ENCODE results near the gene TC2N.
"Not testable (repeated sequence)": the region's sequence is repeated elsewhere in the genome, so short reads cannot be mapped to it uniquely, and the experiment has no call there.

The TC2N gene

GRCh38 chr14:91752961-91753360, 114.4 kb downstream of the TC2N start:
- Mint-ChIP-seq H3K9me3 (no peaks in the 10 kb centered on the region), H3K27me3 (ENCODE audit: low read depth) (no peaks in the 10 kb centered on the region), H3K4me1 (ENCODE audit: low read depth) (no peaks in the 10 kb centered on the region), H3K27ac (no peak overlapping the region), H3K36me3 (ENCODE audit: low read depth) (peaks cover 13% of the 10 kb centered on the region), H3K4me3 (no peak overlapping the region)

GRCh38 chr14:91751719-91752118, 115.6 kb downstream of the TC2N start:
- H3K4me3 Mint-ChIP-seq, result no peak overlapping the region
- no peaks in the 10 kb centered on the region for H3K27me3 Mint-ChIP-seq (ENCODE audit: low read depth)
- no peaks in the 10 kb centered on the region for H3K9me3 Mint-ChIP-seq
- peaks cover 13% of the 10 kb centered on the region for H3K36me3 Mint-ChIP-seq (ENCODE audit: low read depth)
- no peaks in the 10 kb centered on the region for H3K4me1 Mint-ChIP-seq (ENCODE audit: low read depth)
- H3K27ac Mint-ChIP-seq, result no peak overlapping the region

DNA sequence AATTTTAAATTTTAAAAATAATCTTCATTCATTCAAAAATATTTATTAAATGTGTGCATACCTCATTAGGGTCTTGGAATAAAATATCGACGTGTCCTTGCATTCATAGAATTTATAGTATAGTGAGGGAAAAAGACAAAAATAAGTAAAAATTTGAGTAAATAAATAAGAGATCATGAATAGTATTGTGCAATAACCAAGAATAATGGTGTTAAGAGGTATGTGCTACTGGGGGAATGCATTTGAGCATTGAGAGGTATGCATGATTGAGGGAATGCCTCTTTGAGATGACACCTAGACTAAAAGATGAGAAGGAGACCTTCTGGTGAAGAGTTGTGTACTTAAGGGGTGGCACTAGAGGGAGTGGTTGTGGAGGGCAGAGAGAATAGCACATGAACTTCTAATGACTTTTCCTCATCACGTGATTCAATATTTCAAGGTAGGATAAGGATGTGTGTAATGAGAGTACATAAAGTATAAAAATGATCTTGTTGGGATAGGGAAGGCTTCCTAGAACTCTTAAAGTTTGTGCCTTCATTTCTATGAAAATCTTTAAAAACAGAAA, 116.6 kb downstream of the TC2N start:
- Mint-ChIP-seq H3K4me1 (ENCODE audit: low read depth) (no peaks in the 10 kb centered on the region), H3K4me3 (no peak overlapping the region), H3K36me3 (ENCODE audit: low read depth) (peaks cover 13% of the 10 kb centered on the region), H3K9me3 (no peaks in the 10 kb centered on the region), H3K27me3 (ENCODE audit: low read depth) (no peaks in the 10 kb centered on the region), H3K27ac (no peak overlapping the region)

DNA sequence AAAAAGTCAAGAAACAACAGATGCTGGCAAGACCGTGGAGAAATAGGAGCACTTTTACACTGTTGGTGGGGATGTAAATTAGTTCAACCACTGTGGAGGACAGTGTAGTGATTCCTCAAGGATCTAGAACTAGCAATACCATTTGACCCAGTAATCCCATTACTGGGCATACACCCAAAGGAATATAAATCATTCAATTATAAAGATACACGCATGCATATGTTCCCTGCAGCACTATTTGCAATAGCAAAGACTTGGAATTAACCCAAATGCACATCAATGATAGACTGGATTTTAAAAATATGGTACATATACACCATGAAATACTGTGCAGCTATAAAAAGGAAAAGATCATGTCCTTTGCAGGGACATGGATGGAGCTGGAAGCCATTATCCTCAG, 117.5 kb downstream of the TC2N start:
- Mint-ChIP-seq H3K27ac (no peak overlapping the region), H3K4me3 (no peak overlapping the region), H3K4me1 (ENCODE audit: low read depth) (no peaks in the 10 kb centered on the region), H3K9me3 (no peaks in the 10 kb centered on the region), H3K27me3 (ENCODE audit: low read depth) (no peaks in the 10 kb centered on the region), H3K36me3 (ENCODE audit: low read depth) (peaks cover 14% of the 10 kb centered on the region)

DNA sequence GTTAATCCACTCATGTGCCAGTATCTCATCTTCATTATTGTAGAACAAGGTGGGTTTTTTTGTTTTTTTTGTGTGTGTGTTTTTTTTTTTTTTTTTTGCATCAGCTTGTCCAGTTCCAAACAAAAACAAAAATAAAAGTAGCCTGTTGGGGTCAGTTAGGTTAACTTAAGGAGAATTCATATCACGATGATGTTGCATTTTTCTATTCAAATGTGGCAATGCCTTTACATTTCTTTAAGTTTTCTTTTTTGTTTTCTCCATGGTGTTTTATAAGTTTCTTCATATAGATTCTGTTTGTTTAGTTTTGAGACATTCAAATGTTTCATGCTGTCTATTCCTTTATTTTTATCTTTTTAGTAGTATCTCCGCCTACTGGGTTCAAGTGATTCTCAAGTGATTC, 119.3 kb downstream of the TC2N start:
- Mint-ChIP-seq H3K27ac (no peak overlapping the region), H3K9me3 (no peaks in the 10 kb centered on the region), H3K4me3 (no peak overlapping the region), H3K36me3 (ENCODE audit: low read depth) (peaks cover 11% of the 10 kb centered on the region), H3K4me1 (ENCODE audit: low read depth) (no peaks in the 10 kb centered on the region), H3K27me3 (ENCODE audit: low read depth) (no peaks in the 10 kb centered on the region)

DNA sequence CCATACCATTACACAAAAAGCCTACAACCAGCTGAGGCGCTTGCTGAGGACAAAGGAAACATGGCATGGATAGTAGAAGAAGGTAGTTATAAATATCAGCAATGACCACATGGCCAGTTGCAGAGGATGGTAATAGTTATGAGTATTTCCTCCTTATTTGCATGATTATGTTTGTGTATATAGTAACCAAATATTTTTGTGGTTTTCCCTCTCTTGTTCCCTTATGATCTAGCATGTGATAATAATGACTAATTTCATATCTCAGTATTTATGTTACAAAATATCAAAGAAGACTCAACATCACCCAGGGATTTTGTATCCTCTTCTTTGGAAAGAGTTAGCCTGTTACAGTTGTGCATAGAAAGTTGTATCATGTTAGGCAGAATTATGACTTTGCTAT, 122.0 kb downstream of the TC2N start:
- no peaks in the 10 kb centered on the region for H3K4me1 Mint-ChIP-seq (ENCODE audit: low read depth)
- H3K36me3 Mint-ChIP-seq (ENCODE audit: low read depth), result peaks cover 10% of the 10 kb centered on the region
- H3K27me3 Mint-ChIP-seq (ENCODE audit: low read depth), result no peaks in the 10 kb centered on the region
- H3K9me3 Mint-ChIP-seq, result peaks cover 3% of the 10 kb centered on the region
- H3K4me3 Mint-ChIP-seq, result no peak overlapping the region
- no peak overlapping the region for H3K27ac Mint-ChIP-seq

GRCh38 chr14:91744068-91744480, 123.3 kb downstream of the TC2N start:
- H3K4me1 Mint-ChIP-seq (ENCODE audit: low read depth), result no peaks in the 10 kb centered on the region
- peaks cover 15% of the 10 kb centered on the region for H3K36me3 Mint-ChIP-seq (ENCODE audit: low read depth)
- no peak overlapping the region for H3K27ac Mint-ChIP-seq
- H3K27me3 Mint-ChIP-seq (ENCODE audit: low read depth), result peaks cover 5% of the 10 kb centered on the region
- H3K4me3 Mint-ChIP-seq, result no peak overlapping the region
- peaks cover 3% of the 10 kb centered on the region for H3K9me3 Mint-ChIP-seq

DNA sequence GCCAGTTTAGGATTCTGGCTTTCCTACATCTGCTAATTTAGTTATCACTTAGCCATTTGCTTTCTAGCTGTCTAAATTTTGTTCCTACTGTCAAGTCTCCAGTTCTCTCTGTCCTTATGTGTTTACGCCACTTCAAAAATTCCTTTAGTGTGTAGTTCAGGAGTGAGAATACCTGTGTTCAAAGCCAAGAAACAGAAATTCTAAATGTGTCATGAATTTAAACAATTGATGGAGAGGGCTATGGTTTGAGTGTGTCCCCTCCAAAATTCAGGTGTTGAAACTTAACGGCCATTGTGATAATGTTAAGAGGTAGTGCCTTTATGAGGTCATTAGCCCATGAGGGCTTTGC, 124.1 kb downstream of the TC2N start:
- peaks cover 3% of the 10 kb centered on the region for H3K9me3 Mint-ChIP-seq
- no peak overlapping the region for H3K4me3 Mint-ChIP-seq
- peaks cover 5% of the 10 kb centered on the region for H3K27me3 Mint-ChIP-seq (ENCODE audit: low read depth)
- no peak overlapping the region for H3K27ac Mint-ChIP-seq
- H3K36me3 Mint-ChIP-seq (ENCODE audit: low read depth), result peaks cover 10% of the 10 kb centered on the region
- H3K4me1 Mint-ChIP-seq (ENCODE audit: low read depth), result no peaks in the 10 kb centered on the region

- no peaks in the 10 kb centered on the region for H3K4me1 Mint-ChIP-seq (ENCODE audit: low read depth)
- peaks cover 3% of the 10 kb centered on the region for H3K9me3 Mint-ChIP-seq
- H3K27ac Mint-ChIP-seq, result no peak overlapping the region
- peaks cover 10% of the 10 kb centered on the region for H3K36me3 Mint-ChIP-seq (ENCODE audit: low read depth)
- peaks cover 5% of the 10 kb centered on the region for H3K27me3 Mint-ChIP-seq (ENCODE audit: low read depth)
- H3K4me3 Mint-ChIP-seq, result no peak overlapping the region
Measured at GRCh38 chr14:91742621-91743304, 124.6 kb downstream of the TC2N start.

GRCh38 chr14:91739867-91740266, 127.5 kb downstream of the TC2N start:
- H3K36me3 Mint-ChIP-seq (ENCODE audit: low read depth); H3K4me1 Mint-ChIP-seq (ENCODE audit: low read depth); H3K9me3 Mint-ChIP-seq; H3K4me3 Mint-ChIP-seq; H3K27ac Mint-ChIP-seq; H3K27me3 Mint-ChIP-seq (ENCODE audit: low read depth): not testable (repeated sequence)

DNA sequence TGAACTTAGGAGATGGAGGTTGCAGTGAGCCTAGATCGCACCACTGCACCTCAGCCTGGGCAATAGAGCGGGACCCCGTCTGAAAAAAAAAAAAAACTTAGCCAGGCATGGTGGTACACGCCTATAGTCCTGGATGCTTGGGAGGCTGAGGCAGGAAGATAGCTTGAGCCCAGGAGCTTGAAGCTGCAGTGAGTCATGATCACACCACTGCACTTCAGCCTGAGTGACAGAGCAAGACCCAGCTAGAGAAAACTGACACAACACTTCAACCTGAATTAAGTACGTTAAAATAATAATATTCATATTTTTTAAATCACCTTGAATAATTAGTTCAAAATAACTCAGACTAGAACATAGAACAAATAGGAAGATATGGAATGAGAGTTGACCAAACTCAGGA, 129.7 kb downstream of the TC2N start:
- Mint-ChIP-seq H3K36me3 (ENCODE audit: low read depth) (peaks cover 8% of the 10 kb centered on the region), H3K27me3 (ENCODE audit: low read depth) (peaks cover 5% of the 10 kb centered on the region), H3K27ac (no peak overlapping the region), H3K4me1 (ENCODE audit: low read depth) (no peaks in the 10 kb centered on the region), H3K9me3 (peaks cover 6% of the 10 kb centered on the region), H3K4me3 (no peak overlapping the region)

- Mint-ChIP-seq H3K4me1 (ENCODE audit: low read depth) (no peaks in the 10 kb centered on the region), H3K36me3 (ENCODE audit: low read depth) (peaks cover 4% of the 10 kb centered on the region), H3K4me3 (no peak overlapping the region), H3K27ac (no peak overlapping the region), H3K9me3 (peaks cover 3% of the 10 kb centered on the region), H3K27me3 (ENCODE audit: low read depth) (no peaks in the 10 kb centered on the region)
Measured at GRCh38 chr14:91732859-91733477, 134.4 kb downstream of the TC2N start.

DNA sequence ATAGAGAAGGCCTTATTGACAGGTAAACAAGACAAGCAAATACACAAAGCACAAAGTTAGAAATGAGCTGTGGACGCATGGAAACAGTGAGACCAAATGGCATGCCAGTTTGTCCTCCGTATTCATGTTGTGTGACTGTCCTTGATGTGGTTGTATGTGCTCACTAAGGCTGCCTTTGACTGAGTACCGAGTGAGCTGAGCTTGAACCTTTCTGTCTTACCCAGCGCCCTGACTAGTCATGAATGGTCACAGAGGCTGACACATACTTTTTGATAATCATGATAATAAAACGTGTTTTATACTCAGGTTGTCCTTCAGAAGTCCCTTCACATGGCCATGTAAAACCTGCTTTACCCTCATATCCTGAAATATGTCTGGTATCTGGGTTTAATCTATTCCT, 134.9 kb downstream of the TC2N start:
- Mint-ChIP-seq H3K4me1 (ENCODE audit: low read depth) (no peaks in the 10 kb centered on the region), H3K27me3 (ENCODE audit: low read depth) (no peaks in the 10 kb centered on the region), H3K27ac (no peak overlapping the region), H3K4me3 (no peak overlapping the region), H3K36me3 (ENCODE audit: low read depth) (peaks cover 4% of the 10 kb centered on the region), H3K9me3 (peaks cover 3% of the 10 kb centered on the region)

DNA sequence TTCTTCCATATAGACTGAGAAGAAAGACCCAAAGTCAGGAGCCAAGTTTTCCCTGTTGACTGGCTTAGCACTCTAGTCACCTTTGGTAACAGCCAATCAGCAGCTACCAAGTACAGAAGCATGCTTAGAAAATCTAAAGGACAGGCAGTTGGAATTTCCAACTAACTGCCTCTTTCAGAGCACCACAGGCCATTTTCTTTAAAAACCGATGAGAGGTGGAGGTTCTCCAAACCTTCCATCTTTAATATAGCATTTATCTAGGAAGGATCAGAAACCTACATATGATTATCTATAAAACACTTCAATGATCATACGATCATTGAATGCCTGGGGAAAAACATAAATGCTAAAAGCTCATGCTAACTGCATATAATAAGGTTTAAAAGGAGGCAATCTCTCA, 135.3 kb downstream of the TC2N start, which contains the start of gene CATSPERB:
Gene CATSPERB, minus strand, starts transcription at position 101 of the 400 bp plus-strand sequence. CDS start 2,607 bp downstream, outside the sequence.
- Mint-ChIP-seq H3K4me1 (ENCODE audit: low read depth) (no peaks in the 10 kb centered on the region), H3K36me3 (ENCODE audit: low read depth) (peaks cover 4% of the 10 kb centered on the region), H3K27ac (no peak within 1 kb of the TSS), H3K27me3 (ENCODE audit: low read depth) (no peaks in the 10 kb centered on the region), H3K9me3 (peaks cover 3% of the 10 kb centered on the region), H3K4me3 (no peak within 1 kb of the TSS)

DNA sequence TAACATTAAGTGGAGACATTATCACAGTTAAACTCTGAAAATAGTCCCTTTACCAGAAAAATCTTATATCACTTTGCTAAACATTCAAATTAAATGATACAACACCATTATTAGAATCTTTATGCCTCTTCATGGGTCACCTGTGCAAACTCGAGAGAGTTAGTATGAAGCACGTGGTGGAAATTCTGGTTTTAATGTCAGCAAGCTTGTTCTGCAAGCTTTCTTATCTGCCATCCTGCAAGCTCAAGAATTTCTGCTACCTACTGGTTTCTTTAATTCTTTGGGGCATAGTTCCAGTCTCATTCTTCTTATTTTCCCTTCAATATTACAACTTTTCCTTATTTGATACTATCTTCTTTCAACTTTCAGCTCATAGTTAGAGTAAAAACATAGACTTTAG, 136.3 kb downstream of the TC2N start:
- no peak overlapping the region for H3K4me3 Mint-ChIP-seq
- no peaks in the 10 kb centered on the region for H3K4me1 Mint-ChIP-seq (ENCODE audit: low read depth)
- H3K36me3 Mint-ChIP-seq (ENCODE audit: low read depth), result peaks cover 4% of the 10 kb centered on the region
- peaks cover 3% of the 10 kb centered on the region for H3K9me3 Mint-ChIP-seq
- H3K27ac Mint-ChIP-seq, result no peak overlapping the region
- no peaks in the 10 kb centered on the region for H3K27me3 Mint-ChIP-seq (ENCODE audit: low read depth)

Data from T-helper 1 cell treated with Interleukin-12 subunit alpha and Interleukin-12 subunit beta and Interleukin-4 antibody, amounts not matched to agents 30 μg/mL and 1 μg/mL, for 36 hours (primary cell).